Measurements from ENCODE around the gene GCNT2.
"Not testable (repeated sequence)": the region's sequence is repeated elsewhere in the genome, so short reads cannot be mapped to it uniquely, and the experiment has no call there.

GCNT2 gene

GRCh38 chr6:10643201-10643651, 122.1 kb downstream of the GCNT2 start:
- FAIRE-seq (no peak), DNase-seq (ENCODE audit: insufficient read length, low spot score) (no peak)
- no peak for TF ChIP-seq CTCF (IDR thresholded peaks at IDR 0.05; ENCODE audit: insufficient read depth, missing control alignments)

GRCh38 chr6:10644225-10644624, 123.1 kb downstream of the GCNT2 start:
- FAIRE-seq (no peak), DNase-seq (ENCODE audit: insufficient read length, low spot score) (no peak)
- no peak for TF ChIP-seq CTCF (IDR thresholded peaks at IDR 0.05; ENCODE audit: insufficient read depth, missing control alignments)

- no peak for DNase-seq (ENCODE audit: insufficient read length, low spot score)
- FAIRE-seq = no peak
- TF ChIP-seq CTCF (IDR thresholded peaks at IDR 0.05; ENCODE audit: insufficient read depth, missing control alignments) = no peak
Measured at GRCh38 chr6:10655508-10656055, 134.4 kb downstream of the GCNT2 start.

- DNase-seq (ENCODE audit: insufficient read length, low spot score) = no peak
Measured at GRCh38 chr6:10658910-10659698, 138.0 kb downstream of the GCNT2 start.

GRCh38 chr6:10659699-10660348, 138.7 kb downstream of the GCNT2 start:
- TF ChIP-seq CTCF (IDR thresholded peaks at IDR 0.05; ENCODE audit: insufficient read depth, missing control alignments) = no peak
- DNase-seq (ENCODE audit: insufficient read length, low spot score) = no peak
- no peak for FAIRE-seq

More at GRCh38 chr6:10658910-10659698, 138.0 kb downstream of the GCNT2 start:
- FAIRE-seq = no peak
- no peak for TF ChIP-seq CTCF (IDR thresholded peaks at IDR 0.05; ENCODE audit: insufficient read depth, missing control alignments)

- not testable (repeated sequence) for FAIRE-seq; DNase-seq (ENCODE audit: insufficient read length, low spot score)
Measured at GRCh38 chr6:10660431-10661191, 139.5 kb downstream of the GCNT2 start.

- FAIRE-seq (no peak), DNase-seq (ENCODE audit: insufficient read length, low spot score) (no peak)
- TF ChIP-seq CTCF (IDR thresholded peaks at IDR 0.05; ENCODE audit: insufficient read depth, missing control alignments) = no peak
Measured at GRCh38 chr6:10662207-10662606, 141.1 kb downstream of the GCNT2 start.

All from D721Med (cell line).